GM19438 (cell line): ENCODE results near the gene LRRC75A.

ENCODE experiments used
- ATAC-seq: cut with Tn5 transposase; IDR thresholded peaks from one replicate; pipeline ENCODE4 v1.9.1; 2021; ENCODE audit warnings: low read depth; ENCODE audit not compliant: unreplicated experiment

Gene LRRC75A

GRCh38 chr17:16473044-16474011 lies 18.7 kb downstream of the LRRC75A start:
- no peak for ATAC-seq

GRCh38 chr17:16472539-16472938 lies 19.5 kb downstream of the LRRC75A start:
- ATAC-seq = no peak

- ATAC-seq = no peak
These were observed 20.7 kb downstream of the LRRC75A start for GRCh38 chr17:16471295-16471694.

GRCh38 chr17:16470265-16470664 lies 21.7 kb downstream of the LRRC75A start:
- ATAC-seq = no peak

- no peak for ATAC-seq
These were observed 23.5 kb downstream of the LRRC75A start for GRCh38 chr17:16468428-16468992.

GRCh38 chr17:16467886-16468285 lies 24.1 kb downstream of the LRRC75A start:
- no peak for ATAC-seq

GRCh38 chr17:16467044-16467443 lies 24.9 kb downstream of the LRRC75A start:
- no peak for ATAC-seq

GRCh38 chr17:16466407-16466806 lies 25.6 kb downstream of the LRRC75A start:
- no peak for ATAC-seq

GRCh38 chr17:16465861-16466338 lies 26.1 kb downstream of the LRRC75A start:
- no peak for ATAC-seq

- ATAC-seq = no peak
These were observed 27.0 kb downstream of the LRRC75A start for GRCh38 chr17:16465052-16465312.

- no peak for ATAC-seq
These were observed 27.5 kb downstream of the LRRC75A start for GRCh38 chr17:16464303-16465051.

- ATAC-seq = no peak
These were observed 28.4 kb downstream of the LRRC75A start for GRCh38 chr17:16463358-16464302.

- no peak for ATAC-seq
These were observed 29.7 kb downstream of the LRRC75A start for GRCh38 chr17:16462070-16462864.

GRCh38 chr17:16461606-16461866 lies 30.5 kb downstream of the LRRC75A start:
- ATAC-seq = no peak

- ATAC-seq = no peak
These were observed 31.0 kb downstream of the LRRC75A start for GRCh38 chr17:16460796-16461605.

GRCh38 chr17:16459855-16460550 lies 32.0 kb downstream of the LRRC75A start:
- no peak for ATAC-seq

GRCh38 chr17:16459271-16459670 lies 32.7 kb downstream of the LRRC75A start:
- no peak for ATAC-seq

- no peak for ATAC-seq
These were observed 35.2 kb downstream of the LRRC75A start for GRCh38 chr17:16456742-16457316.
